GM12878 (cell line): ENCODE results near the gene S100A9. TPM values are rescaled to one million over a fixed set of nuclear protein-coding genes. Genes with fewer than 3 reads are reported as not detected.

Experiments used
- CBX5 ChIP-seq: sonication (generic); IDR thresholded peaks from 2 replicates; pipeline ENCODE4 v1.6.1; 2016; ENCODE audit warnings: low read depth, moderate library complexity, mild to moderate bottlenecking, inconsistent platforms
- EED ChIP-seq: sonication (generic); IDR thresholded peaks from 2 replicates; pipeline ENCODE4 v1.6.1; 2016; ENCODE audit warnings: antibody characterized with exemption, low read depth
- EGR1 ChIP-seq, 2 experiments: IDR thresholded peaks; 1 replicate in 1 of 2; 2 replicates in 1 of 2; pipeline ENCODE4 v1.6.1; 2011 to 2012; ENCODE audit warnings: low read depth in 2 of 2, low read length in 2 of 2, borderline replicate concordance in 1 of 2, mild to moderate bottlenecking in 1 of 2, moderate library complexity in 1 of 2
- EP300 ChIP-seq, 2 experiments: fragments of 150-350 bp in 1 of 2; IDR thresholded peaks; 2 replicates each; pipeline ENCODE4 v1.6.1; 2011 to 2012; ENCODE audit warnings: low read depth in 2 of 2, low read length in 2 of 2, borderline replicate concordance in 1 of 2, improper control_type of control experiment in 1 of 2, inconsistent platforms in 1 of 2; ENCODE audit not compliant: control insufficient read depth in 1 of 2
- JUNB ChIP-seq: IDR thresholded peaks from 2 replicates; pipeline ENCODE4 v1.6.1; 2016; ENCODE audit warnings: antibody characterized with exemption, mild to moderate bottlenecking
- MTA3 ChIP-seq: IDR thresholded peaks from 2 replicates; pipeline ENCODE4 v1.6.1; 2012; ENCODE audit warnings: low read length, inconsistent platforms, borderline replicate concordance
- MYB ChIP-seq: fragments of 150-350 bp; IDR thresholded peaks from 2 replicates; pipeline ENCODE4 v1.6.1; 2014; ENCODE audit warnings: mild to moderate bottlenecking, low read depth, low read length, borderline replicate concordance
- MYC ChIP-seq: IDR thresholded peaks from 2 replicates; pipeline ENCODE4 v1.6.1; 2011; ENCODE audit warnings: mild to moderate bottlenecking, low read length, moderate library complexity, inconsistent platforms; ENCODE audit not compliant: insufficient read depth, insufficient replicate concordance, insufficient read length, severe bottlenecking
- NBN ChIP-seq: fragments of 450-650 bp; IDR thresholded peaks from 2 replicates; pipeline ENCODE4 v1.6.1; 2016
- PML ChIP-seq: IDR thresholded peaks from 2 replicates; pipeline ENCODE4 v1.6.1; 2012; ENCODE audit warnings: low read length, inconsistent platforms
- RCOR1 ChIP-seq: conservative IDR thresholded peaks from 2 replicates; pipeline ENCODE4 v1.6.1; 2012; ENCODE audit warnings: low read depth, low read length, improper control_type of control experiment
- SMAD1 ChIP-seq: fragments of 450-650 bp; IDR thresholded peaks from 2 replicates; pipeline ENCODE4 v1.6.1; 2018; ENCODE audit warnings: mild to moderate bottlenecking, low read depth; ENCODE audit not compliant: partially characterized antibody
- SRF ChIP-seq, 2 experiments: IDR thresholded peaks; 2 replicates each; pipeline ENCODE4 v1.6.1; 2011; ENCODE audit warnings: low read depth in 2 of 2, low read length in 2 of 2, mild to moderate bottlenecking in 1 of 2, moderate library complexity in 1 of 2
- ZZZ3 ChIP-seq: IDR thresholded peaks from 2 replicates; pipeline ENCODE4 v1.6.1; 2011; ENCODE audit warnings: low read depth; ENCODE audit not compliant: control insufficient read depth, insufficient read length
- polyA plus RNA-seq, 11 experiments: library from polyadenylated mRNA; depleted of rRNA in 4 of 11; unstranded in 6 of 11; stranded (reverse) in 5 of 11; fragments of >200 nt; fragmentation: Nextera tagmentation in 4 of 11; fragmentation: Illumina TruSeq in 1 of 11; extraction: Ambion mirVana in 4 of 11; extraction: Trizol in 1 of 11; gene quantifications; 1 replicate in 1 of 11; 2 replicates in 10 of 11; pipeline versions ENCODE4 v1.2.1 to v1.2.3, GENCODE V29; 2011 to 2016; ENCODE audit warnings: inconsistent platforms in 2 of 11, missing spikeins in 2 of 11, low read depth in 1 of 11
- total RNA-seq, 4 experiments: library from RNA; depleted of rRNA in 3 of 4; stranded (reverse); fragments of >200 nt in 3 of 4; fragmentation: Illumina TruSeq in 1 of 4; extraction: Trizol in 1 of 4; gene quantifications; 2 replicates each; pipeline versions ENCODE4 v1.2.1 to v1.2.3, GENCODE V29; 2013 to 2021
- TF ChIP-seq, protein P1 (sequence below): fragments of 450-650 bp; IDR thresholded peaks from 2 replicates; pipeline ENCODE4 v1.6.1; 2017; ENCODE audit warnings: mild to moderate bottlenecking
- TF ChIP-seq, protein P2 (sequence below): IDR thresholded peaks from 2 replicates; pipeline ENCODE4 v1.6.1; 2012; ENCODE audit warnings: improper control_type of control experiment, low read depth, low read length; ENCODE audit not compliant: insufficient replicate concordance
- TF ChIP-seq, protein P3 (sequence below): fragments of 450-650 bp; IDR thresholded peaks from 2 replicates; pipeline ENCODE4 v1.6.1; 2017; ENCODE audit warnings: mild to moderate bottlenecking, moderate library complexity

Gene S100A9
- total and polyA plus RNA-seq, 10 of the 15 experiments (the other 5 are each of a cell fraction or from before 2014, with no cell fraction given) = 0.22 to 1.7 (median 0.49) TPM; not detected in 3

DNA sequence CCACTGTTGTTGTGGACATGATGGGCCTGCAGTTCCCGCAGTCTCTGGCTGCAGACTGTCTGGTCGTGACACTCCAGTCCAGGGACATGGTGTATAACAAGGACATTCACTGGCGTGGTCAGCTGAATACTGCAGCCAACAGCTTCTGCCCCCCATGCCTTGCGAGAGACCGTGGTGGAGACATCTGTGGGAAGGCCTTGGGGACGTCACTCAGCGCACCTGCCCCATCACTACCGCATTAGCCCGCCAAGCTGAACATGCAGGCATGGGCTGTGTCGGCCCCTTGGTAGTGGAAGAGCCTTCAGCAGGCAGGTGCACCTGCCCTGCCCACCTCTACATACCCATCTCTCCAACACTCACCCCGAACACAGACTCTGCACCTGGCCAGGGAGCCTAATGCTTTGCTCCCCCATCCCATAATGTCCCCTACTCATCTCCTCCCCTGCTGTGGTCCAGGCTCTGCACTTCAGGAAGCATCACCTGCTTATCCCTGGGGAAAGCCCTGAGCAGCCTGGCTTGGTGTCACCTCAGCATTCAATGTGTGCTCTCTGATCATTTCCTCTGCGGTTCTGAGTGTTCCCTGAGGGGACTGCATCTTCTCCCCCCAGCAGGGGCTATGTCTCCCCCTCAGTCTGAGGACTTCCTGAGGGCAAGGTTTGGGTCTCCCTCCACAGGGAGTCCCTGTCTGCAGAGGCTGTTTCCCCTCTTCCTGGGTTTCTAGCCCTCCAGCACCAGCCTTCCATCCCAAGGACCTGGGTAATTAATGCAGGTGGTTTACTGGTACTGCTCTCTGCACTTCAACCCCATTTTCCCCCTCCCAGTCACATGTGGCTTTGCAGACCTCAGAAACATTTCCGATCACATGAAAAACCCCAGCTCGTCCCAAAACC is 12.2 kb upstream of the S100A9 start (continued):
- TF ChIP-seq SMAD1 = no peak
- TF ChIP-seq, protein P1, sequence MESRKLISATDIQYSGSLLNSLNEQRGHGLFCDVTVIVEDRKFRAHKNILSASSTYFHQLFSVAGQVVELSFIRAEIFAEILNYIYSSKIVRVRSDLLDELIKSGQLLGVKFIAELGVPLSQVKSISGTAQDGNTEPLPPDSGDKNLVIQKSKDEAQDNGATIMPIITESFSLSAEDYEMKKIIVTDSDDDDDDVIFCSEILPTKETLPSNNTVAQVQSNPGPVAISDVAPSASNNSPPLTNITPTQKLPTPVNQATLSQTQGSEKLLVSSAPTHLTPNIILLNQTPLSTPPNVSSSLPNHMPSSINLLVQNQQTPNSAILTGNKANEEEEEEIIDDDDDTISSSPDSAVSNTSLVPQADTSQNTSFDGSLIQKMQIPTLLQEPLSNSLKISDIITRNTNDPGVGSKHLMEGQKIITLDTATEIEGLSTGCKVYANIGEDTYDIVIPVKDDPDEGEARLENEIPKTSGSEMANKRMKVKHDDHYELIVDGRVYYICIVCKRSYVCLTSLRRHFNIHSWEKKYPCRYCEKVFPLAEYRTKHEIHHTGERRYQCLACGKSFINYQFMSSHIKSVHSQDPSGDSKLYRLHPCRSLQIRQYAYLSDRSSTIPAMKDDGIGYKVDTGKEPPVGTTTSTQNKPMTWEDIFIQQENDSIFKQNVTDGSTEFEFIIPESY = no peak
- no peak for TF ChIP-seq PML
- TF ChIP-seq EP300 (IDR thresholded peaks at IDR 0.05; ENCODE audit: borderline replicate concordance in 1 of 2, control insufficient read depth in 1 of 2, low read depth in 2 of 2, low read length in 2 of 2) = peak; percentile 29 to 36; a peak in 3 of 4 replicates
- no peak for TF ChIP-seq JUNB
- TF ChIP-seq EED = peak; percentile 67; the same call in 1 of the 2 replicates
- TF ChIP-seq MYB = no peak
- TF ChIP-seq, protein P2, sequence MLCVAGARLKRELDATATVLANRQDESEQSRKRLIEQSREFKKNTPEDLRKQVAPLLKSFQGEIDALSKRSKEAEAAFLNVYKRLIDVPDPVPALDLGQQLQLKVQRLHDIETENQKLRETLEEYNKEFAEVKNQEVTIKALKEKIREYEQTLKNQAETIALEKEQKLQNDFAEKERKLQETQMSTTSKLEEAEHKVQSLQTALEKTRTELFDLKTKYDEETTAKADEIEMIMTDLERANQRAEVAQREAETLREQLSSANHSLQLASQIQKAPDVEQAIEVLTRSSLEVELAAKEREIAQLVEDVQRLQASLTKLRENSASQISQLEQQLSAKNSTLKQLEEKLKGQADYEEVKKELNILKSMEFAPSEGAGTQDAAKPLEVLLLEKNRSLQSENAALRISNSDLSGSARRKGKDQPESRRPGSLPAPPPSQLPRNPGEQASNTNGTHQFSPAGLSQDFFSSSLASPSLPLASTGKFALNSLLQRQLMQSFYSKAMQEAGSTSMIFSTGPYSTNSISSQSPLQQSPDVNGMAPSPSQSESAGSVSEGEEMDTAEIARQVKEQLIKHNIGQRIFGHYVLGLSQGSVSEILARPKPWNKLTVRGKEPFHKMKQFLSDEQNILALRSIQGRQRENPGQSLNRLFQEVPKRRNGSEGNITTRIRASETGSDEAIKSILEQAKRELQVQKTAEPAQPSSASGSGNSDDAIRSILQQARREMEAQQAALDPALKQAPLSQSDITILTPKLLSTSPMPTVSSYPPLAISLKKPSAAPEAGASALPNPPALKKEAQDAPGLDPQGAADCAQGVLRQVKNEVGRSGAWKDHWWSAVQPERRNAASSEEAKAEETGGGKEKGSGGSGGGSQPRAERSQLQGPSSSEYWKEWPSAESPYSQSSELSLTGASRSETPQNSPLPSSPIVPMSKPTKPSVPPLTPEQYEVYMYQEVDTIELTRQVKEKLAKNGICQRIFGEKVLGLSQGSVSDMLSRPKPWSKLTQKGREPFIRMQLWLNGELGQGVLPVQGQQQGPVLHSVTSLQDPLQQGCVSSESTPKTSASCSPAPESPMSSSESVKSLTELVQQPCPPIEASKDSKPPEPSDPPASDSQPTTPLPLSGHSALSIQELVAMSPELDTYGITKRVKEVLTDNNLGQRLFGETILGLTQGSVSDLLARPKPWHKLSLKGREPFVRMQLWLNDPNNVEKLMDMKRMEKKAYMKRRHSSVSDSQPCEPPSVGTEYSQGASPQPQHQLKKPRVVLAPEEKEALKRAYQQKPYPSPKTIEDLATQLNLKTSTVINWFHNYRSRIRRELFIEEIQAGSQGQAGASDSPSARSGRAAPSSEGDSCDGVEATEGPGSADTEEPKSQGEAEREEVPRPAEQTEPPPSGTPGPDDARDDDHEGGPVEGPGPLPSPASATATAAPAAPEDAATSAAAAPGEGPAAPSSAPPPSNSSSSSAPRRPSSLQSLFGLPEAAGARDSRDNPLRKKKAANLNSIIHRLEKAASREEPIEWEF = no peak
- TF ChIP-seq MYC = no peak
- TF ChIP-seq EGR1 (IDR thresholded peaks at IDR 0.05; ENCODE audit: borderline replicate concordance in 1 of 2, low read depth in 2 of 2, low read length in 2 of 2) = no peak
- TF ChIP-seq SRF (IDR thresholded peaks at IDR 0.05; ENCODE audit: low read depth in 2 of 2, low read length in 2 of 2) = no peak
- no peak for TF ChIP-seq ZZZ3
- TF ChIP-seq, protein P3, sequence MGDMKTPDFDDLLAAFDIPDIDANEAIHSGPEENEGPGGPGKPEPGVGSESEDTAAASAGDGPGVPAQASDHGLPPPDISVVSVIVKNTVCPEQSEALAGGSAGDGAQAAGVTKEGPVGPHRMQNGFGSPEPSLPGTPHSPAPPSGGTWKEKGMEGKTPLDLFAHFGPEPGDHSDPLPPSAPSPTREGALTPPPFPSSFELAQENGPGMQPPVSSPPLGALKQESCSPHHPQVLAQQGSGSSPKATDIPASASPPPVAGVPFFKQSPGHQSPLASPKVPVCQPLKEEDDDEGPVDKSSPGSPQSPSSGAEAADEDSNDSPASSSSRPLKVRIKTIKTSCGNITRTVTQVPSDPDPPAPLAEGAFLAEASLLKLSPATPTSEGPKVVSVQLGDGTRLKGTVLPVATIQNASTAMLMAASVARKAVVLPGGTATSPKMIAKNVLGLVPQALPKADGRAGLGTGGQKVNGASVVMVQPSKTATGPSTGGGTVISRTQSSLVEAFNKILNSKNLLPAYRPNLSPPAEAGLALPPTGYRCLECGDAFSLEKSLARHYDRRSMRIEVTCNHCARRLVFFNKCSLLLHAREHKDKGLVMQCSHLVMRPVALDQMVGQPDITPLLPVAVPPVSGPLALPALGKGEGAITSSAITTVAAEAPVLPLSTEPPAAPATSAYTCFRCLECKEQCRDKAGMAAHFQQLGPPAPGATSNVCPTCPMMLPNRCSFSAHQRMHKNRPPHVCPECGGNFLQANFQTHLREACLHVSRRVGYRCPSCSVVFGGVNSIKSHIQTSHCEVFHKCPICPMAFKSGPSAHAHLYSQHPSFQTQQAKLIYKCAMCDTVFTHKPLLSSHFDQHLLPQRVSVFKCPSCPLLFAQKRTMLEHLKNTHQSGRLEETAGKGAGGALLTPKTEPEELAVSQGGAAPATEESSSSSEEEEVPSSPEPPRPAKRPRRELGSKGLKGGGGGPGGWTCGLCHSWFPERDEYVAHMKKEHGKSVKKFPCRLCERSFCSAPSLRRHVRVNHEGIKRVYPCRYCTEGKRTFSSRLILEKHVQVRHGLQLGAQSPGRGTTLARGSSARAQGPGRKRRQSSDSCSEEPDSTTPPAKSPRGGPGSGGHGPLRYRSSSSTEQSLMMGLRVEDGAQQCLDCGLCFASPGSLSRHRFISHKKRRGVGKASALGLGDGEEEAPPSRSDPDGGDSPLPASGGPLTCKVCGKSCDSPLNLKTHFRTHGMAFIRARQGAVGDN = 0 out of 2 replicates have a peak, but pooled peaks have one; percentile 40
- peak; percentile 55; the same call in 1 of the 2 replicates for TF ChIP-seq NBN
- TF ChIP-seq CBX5 = no peak
- TF ChIP-seq MTA3 = no peak
- 0 out of 2 replicates have a peak, but pooled peaks have one; percentile 20 for TF ChIP-seq RCOR1
